Skeletal muscle satellite cell (primary cell): ENCODE measurements around the gene GEMIN5.

Source experiments
- H3K27me3 ChIP-seq: 2 replicates; pipeline ENCODE4 v1.7.0; 2013; ENCODE audit warnings: low read length; ENCODE audit not compliant: control insufficient read depth, insufficient read depth
- H3K36me3 ChIP-seq: 2 replicates; pipeline ENCODE4 v1.7.0; 2013; ENCODE audit warnings: mild to moderate bottlenecking, control low read depth, low read length; ENCODE audit not compliant: insufficient read depth
- H3K4me1 ChIP-seq: 2 replicates; pipeline ENCODE4 v1.7.0; 2013; ENCODE audit warnings: low read length; ENCODE audit not compliant: control insufficient read depth, insufficient read depth
- H3K4me2 ChIP-seq: 2 replicates; pipeline ENCODE4 v1.7.0; 2013; ENCODE audit warnings: mild to moderate bottlenecking, low read length
- H3K4me3 ChIP-seq: 2 replicates; pipeline ENCODE4 v1.7.0; 2013; ENCODE audit warnings: low read length
- H3K9ac ChIP-seq: 2 replicates; pipeline ENCODE4 v1.7.0; 2013; ENCODE audit warnings: mild to moderate bottlenecking, low read depth, low read length, moderate library complexity
- H3K9me3 ChIP-seq: replicated peaks from 2 replicates; pipeline ENCODE4 v1.7.0; 2013; ENCODE audit warnings: mild to moderate bottlenecking, control low read depth, low read length

GEMIN5 gene

GRCh38 chr5:154966874-154967273, 28.9 kb upstream of the GEMIN5 start:
- H3K36me3 ChIP-seq, result peaks cover 11% of the 10 kb centered on the region
- no peaks in the 10 kb centered on the region for H3K9me3 ChIP-seq
- H3K27me3 ChIP-seq, result no peaks in the 10 kb centered on the region
- no peak overlapping the region for H3K9ac ChIP-seq
- H3K4me1 ChIP-seq, result peaks cover 7% of the 10 kb centered on the region
- no peak overlapping the region for H3K4me2 ChIP-seq
- H3K4me3 ChIP-seq, result no peak overlapping the region

GRCh38 chr5:154966081-154966841, 28.2 kb upstream of the GEMIN5 start:
- Histone ChIP-seq H3K4me1 (peaks cover 8% of the 10 kb centered on the region), H3K36me3 (peaks cover 14% of the 10 kb centered on the region), H3K4me2 (no peak overlapping the region), H3K9ac (no peak overlapping the region), H3K4me3 (no peak overlapping the region), H3K27me3 (no peaks in the 10 kb centered on the region), H3K9me3 (no peaks in the 10 kb centered on the region)

- Histone ChIP-seq H3K9ac (no peak overlapping the region), H3K4me1 (peaks cover 8% of the 10 kb centered on the region), H3K4me2 (no peak overlapping the region), H3K4me3 (no peak overlapping the region), H3K36me3 (peaks cover 31% of the 10 kb centered on the region), H3K9me3 (no peaks in the 10 kb centered on the region), H3K27me3 (no peaks in the 10 kb centered on the region)
These were observed 24.5 kb upstream of the GEMIN5 start for GRCh38 chr5:154962494-154962893.

- H3K36me3 ChIP-seq, result peaks cover 18% of the 10 kb centered on the region
- H3K4me3 ChIP-seq, result no peak overlapping the region
- H3K4me2 ChIP-seq, result no peak overlapping the region
- H3K27me3 ChIP-seq, result no peaks in the 10 kb centered on the region
- H3K9me3 ChIP-seq, result no peaks in the 10 kb centered on the region
- H3K4me1 ChIP-seq, result no peaks in the 10 kb centered on the region
- H3K9ac ChIP-seq, result no peak overlapping the region
These were observed 18.7 kb upstream of the GEMIN5 start for GRCh38 chr5:154956712-154957111.

- Histone ChIP-seq H3K27me3 (no peaks in the 10 kb centered on the region), H3K4me1 (no peaks in the 10 kb centered on the region), H3K9me3 (no peaks in the 10 kb centered on the region), H3K4me3 (no peak overlapping the region), H3K36me3 (peaks cover 4% of the 10 kb centered on the region), H3K4me2 (no peak overlapping the region), H3K9ac (no peak overlapping the region)
These were observed 11.8 kb upstream of the GEMIN5 start for GRCh38 chr5:154949781-154950180.

GRCh38 chr5:154948313-154948712, 10.3 kb upstream of the GEMIN5 start:
- Histone ChIP-seq H3K36me3 (peaks cover 4% of the 10 kb centered on the region), H3K4me3 (no peak overlapping the region), H3K9me3 (no peaks in the 10 kb centered on the region), H3K27me3 (no peaks in the 10 kb centered on the region), H3K4me2 (no peak overlapping the region), H3K9ac (no peak overlapping the region), H3K4me1 (no peaks in the 10 kb centered on the region)

- H3K9me3 ChIP-seq, result no peaks in the 10 kb centered on the region
- H3K4me3 ChIP-seq, result no peak overlapping the region
- peaks cover 4% of the 10 kb centered on the region for H3K36me3 ChIP-seq
- no peaks in the 10 kb centered on the region for H3K4me1 ChIP-seq
- no peaks in the 10 kb centered on the region for H3K27me3 ChIP-seq
- H3K4me2 ChIP-seq, result no peak overlapping the region
- H3K9ac ChIP-seq, result no peak overlapping the region
These were observed 9.8 kb upstream of the GEMIN5 start for GRCh38 chr5:154947778-154948177.

- no peak overlapping the region for H3K4me3 ChIP-seq
- H3K4me1 ChIP-seq, result peaks cover 8% of the 10 kb centered on the region
- no peak overlapping the region for H3K9ac ChIP-seq
- no peak overlapping the region for H3K4me2 ChIP-seq
- peaks cover 4% of the 10 kb centered on the region for H3K36me3 ChIP-seq
- no peaks in the 10 kb centered on the region for H3K9me3 ChIP-seq
- no peaks in the 10 kb centered on the region for H3K27me3 ChIP-seq
These were observed 7.8 kb upstream of the GEMIN5 start for GRCh38 chr5:154945695-154946301.

- no peaks in the 10 kb centered on the region for H3K27me3 ChIP-seq
- H3K4me2 ChIP-seq, result no peak overlapping the region
- H3K9ac ChIP-seq, result no peak overlapping the region
- H3K4me1 ChIP-seq, result peaks cover 12% of the 10 kb centered on the region
- H3K36me3 ChIP-seq, result peaks cover 4% of the 10 kb centered on the region
- no peak overlapping the region for H3K4me3 ChIP-seq
- H3K9me3 ChIP-seq, result no peaks in the 10 kb centered on the region
These were observed 6.7 kb upstream of the GEMIN5 start for GRCh38 chr5:154944716-154945115.

- no peak overlapping the region for H3K4me3 ChIP-seq
- peaks cover 4% of the 10 kb centered on the region for H3K36me3 ChIP-seq
- no peak overlapping the region for H3K9ac ChIP-seq
- peaks cover 12% of the 10 kb centered on the region for H3K4me1 ChIP-seq
- no peaks in the 10 kb centered on the region for H3K9me3 ChIP-seq
- no peak overlapping the region for H3K4me2 ChIP-seq
- no peaks in the 10 kb centered on the region for H3K27me3 ChIP-seq
These were observed 5.5 kb upstream of the GEMIN5 start for GRCh38 chr5:154943527-154943926.

- Histone ChIP-seq H3K4me3 (peak within 1 kb of the TSS; percentile 87), H3K9ac (peak within 1 kb of the TSS; percentile 86), H3K4me2 (peak within 1 kb of the TSS; percentile 80), H3K4me1 (peaks cover 22% of the 10 kb centered on the region), H3K9me3 (no peaks in the 10 kb centered on the region), H3K36me3 (peaks cover 4% of the 10 kb centered on the region), H3K27me3 (no peaks in the 10 kb centered on the region)
These were observed 3.0 kb upstream of the GEMIN5 start, which contains the start of gene MRPL22 for GRCh38 chr5:154940772-154941620. TSS of gene MRPL22 (plus strand) at chr5:154941073. CDS start at chr5:154941111, 38 bp downstream.
